ENCODE results near the gene MLH1. TPM values are rescaled to one million over a fixed set of nuclear protein-coding genes. Genes with fewer than 3 reads are reported as not detected.
"Not testable (repeated sequence)": the region's sequence is repeated elsewhere in the genome, so short reads cannot be mapped to it uniquely, and the experiment has no call there.

MLH1 gene
- total RNA-seq, 1 donor from 2014 or later, result 42.7 TPM

GRCh38 chr3:37037352-37037751 is 44.0 kb downstream of the MLH1 start:
- DNase-seq (ENCODE audit: low spot score), result no peak

- DNase-seq (ENCODE audit: low spot score), result no peak
Observed at GRCh38 chr3:37039161-37039846, 46.0 kb downstream of the MLH1 start.

- DNase-seq (ENCODE audit: low spot score), result no peak
Observed at GRCh38 chr3:37040231-37040630, 46.9 kb downstream of the MLH1 start.

GRCh38 chr3:37041546-37042195 is 48.4 kb downstream of the MLH1 start:
- no peak for DNase-seq (ENCODE audit: low spot score)

- DNase-seq (ENCODE audit: low spot score), result not testable (repeated sequence)
Observed at GRCh38 chr3:37042712-37043111, 49.4 kb downstream of the MLH1 start.

- no peak for DNase-seq (ENCODE audit: low spot score)
Observed at GRCh38 chr3:37050282-37050681, 57.0 kb downstream of the MLH1 start.

GRCh38 chr3:37052860-37053259 is 59.5 kb downstream of the MLH1 start:
- DNase-seq (ENCODE audit: low spot score), result no peak

- DNase-seq (ENCODE audit: low spot score), result no peak
Observed at GRCh38 chr3:37053337-37053736, 60.0 kb downstream of the MLH1 start.

- no peak for DNase-seq (ENCODE audit: low spot score)
Observed at GRCh38 chr3:37053753-37054152, 60.4 kb downstream of the MLH1 start.

- no peak for DNase-seq (ENCODE audit: low spot score)
Observed at GRCh38 chr3:37054370-37054769, 61.1 kb downstream of the MLH1 start.

- DNase-seq (ENCODE audit: low spot score), result not testable (repeated sequence)
Observed at GRCh38 chr3:37055077-37055476, 61.8 kb downstream of the MLH1 start.

- DNase-seq (ENCODE audit: low spot score), result no peak
Observed at GRCh38 chr3:37056826-37057225, 63.5 kb downstream of the MLH1 start.

- no peak for DNase-seq (ENCODE audit: low spot score)
Observed at GRCh38 chr3:37058117-37058516, 64.8 kb downstream of the MLH1 start.

- no peak for DNase-seq (ENCODE audit: low spot score)
Observed at GRCh38 chr3:37064747-37065146, 71.4 kb downstream of the MLH1 start.

GRCh38 chr3:37067577-37067976 is 74.3 kb downstream of the MLH1 start:
- DNase-seq (ENCODE audit: low spot score), result no peak

- no peak for DNase-seq (ENCODE audit: low spot score)
Observed at GRCh38 chr3:37068031-37068430, 74.7 kb downstream of the MLH1 start.

- DNase-seq (ENCODE audit: low spot score), result no peak
Observed at GRCh38 chr3:37071921-37072320, 78.6 kb downstream of the MLH1 start.

- no peak for DNase-seq (ENCODE audit: low spot score)
Observed at GRCh38 chr3:37072892-37073291, 79.6 kb downstream of the MLH1 start.

GRCh38 chr3:37074178-37074577 is 80.9 kb downstream of the MLH1 start:
- DNase-seq (ENCODE audit: low spot score), result no peak

GRCh38 chr3:37075955-37076354 is 82.6 kb downstream of the MLH1 start:
- no peak for DNase-seq (ENCODE audit: low spot score)

- DNase-seq (ENCODE audit: low spot score), result no peak
Observed at GRCh38 chr3:37082317-37082716, 89.0 kb downstream of the MLH1 start.

GRCh38 chr3:37086918-37087317 is 93.6 kb downstream of the MLH1 start:
- DNase-seq (ENCODE audit: low spot score), result no peak

GRCh38 chr3:37087870-37088269 is 94.6 kb downstream of the MLH1 start:
- no peak for DNase-seq (ENCODE audit: low spot score)

- no peak for DNase-seq (ENCODE audit: low spot score)
Observed at GRCh38 chr3:37092484-37092883, 99.2 kb downstream of the MLH1 start.
